IPS-18a (cell line): ENCODE results near the gene LDLRAD2.

ENCODE experiments used
- H3K27ac ChIP-seq: one replicate; pipeline ENCODE4 v1.5.1; 2013; ENCODE audit warnings: low read length
- H3K27me3 ChIP-seq: one replicate; pipeline ENCODE4 v1.6.1; 2013; ENCODE audit warnings: mild to moderate bottlenecking, low read length; ENCODE audit not compliant: control insufficient read depth, insufficient read depth
- H3K36me3 ChIP-seq: one replicate; pipeline ENCODE4 v1.6.1; 2013; ENCODE audit warnings: low read depth, low read length; ENCODE audit not compliant: control insufficient read depth
- H3K4me1 ChIP-seq: one replicate; pipeline ENCODE4 v1.6.1; 2013; ENCODE audit warnings: low read depth, low read length; ENCODE audit not compliant: control insufficient read depth
- H3K4me3 ChIP-seq: one replicate; pipeline ENCODE4 v1.5.1; 2013; ENCODE audit warnings: low read length
- H3K9ac ChIP-seq: one replicate; pipeline ENCODE4 v1.6.1; 2013; ENCODE audit warnings: mild to moderate bottlenecking, low read length, moderate library complexity
- H3K9me3 ChIP-seq: one replicate; pipeline ENCODE4 v1.6.1; 2013; ENCODE audit warnings: low read depth, low read length; ENCODE audit not compliant: control insufficient read depth

The LDLRAD2 gene

GRCh38 chr1:21786640-21787039 is 25.4 kb upstream of the LDLRAD2 start:
- Histone ChIP-seq H3K9ac (no peak overlapping the region), H3K27ac (no peak overlapping the region), H3K27me3 (no peaks in the 10 kb centered on the region), H3K36me3 (no peaks in the 10 kb centered on the region), H3K9me3 (no peaks in the 10 kb centered on the region), H3K4me3 (no peak overlapping the region), H3K4me1 (no peaks in the 10 kb centered on the region)

DNA sequence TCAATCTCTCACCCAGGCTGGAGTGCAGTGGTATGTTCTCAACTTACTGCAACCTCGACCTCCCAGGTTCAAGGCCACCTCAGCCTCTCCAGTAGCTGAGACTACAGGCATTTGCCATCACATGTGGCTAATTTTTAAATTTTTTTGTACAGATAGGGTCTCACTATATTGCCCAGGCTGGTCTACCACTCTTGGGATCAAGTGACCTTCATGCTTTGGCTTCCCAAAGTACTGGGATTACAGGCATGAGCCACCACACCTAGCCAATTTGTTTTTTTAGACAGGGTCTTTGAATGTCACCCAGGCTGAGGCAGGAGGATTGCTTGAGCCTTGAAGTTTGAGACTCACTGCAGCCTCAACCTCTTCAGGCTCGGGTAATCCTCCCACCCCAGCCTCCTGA is 19.0 kb upstream of the LDLRAD2 start:
- Histone ChIP-seq H3K36me3 (no peaks in the 10 kb centered on the region), H3K4me3 (no peak overlapping the region), H3K9ac (no peak overlapping the region), H3K4me1 (no peaks in the 10 kb centered on the region), H3K27me3 (no peaks in the 10 kb centered on the region), H3K27ac (no peak overlapping the region), H3K9me3 (no peaks in the 10 kb centered on the region)

DNA sequence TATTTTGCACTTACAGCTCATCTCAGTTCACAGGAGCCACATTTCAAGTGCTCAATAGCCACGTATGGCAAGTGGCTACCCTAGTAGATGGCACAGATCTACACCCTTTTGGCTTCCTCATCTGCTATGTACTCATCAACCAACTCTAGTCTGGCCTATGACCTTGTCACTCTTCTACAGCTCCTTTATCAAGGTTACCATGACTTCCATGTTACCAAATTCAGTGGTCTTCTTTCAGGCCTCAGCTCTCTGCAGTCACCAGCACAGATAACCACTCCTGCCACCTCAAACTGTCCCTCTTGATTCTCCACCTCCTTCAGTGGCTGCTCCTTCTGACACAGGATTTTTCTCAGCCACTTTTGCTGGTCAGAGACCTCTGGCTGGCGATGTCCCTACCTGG is 17.4 kb upstream of the LDLRAD2 start:
- Histone ChIP-seq H3K9me3 (no peaks in the 10 kb centered on the region), H3K4me1 (no peaks in the 10 kb centered on the region), H3K36me3 (no peaks in the 10 kb centered on the region), H3K27ac (no peak overlapping the region), H3K27me3 (no peaks in the 10 kb centered on the region), H3K9ac (no peak overlapping the region), H3K4me3 (no peak overlapping the region)

DNA sequence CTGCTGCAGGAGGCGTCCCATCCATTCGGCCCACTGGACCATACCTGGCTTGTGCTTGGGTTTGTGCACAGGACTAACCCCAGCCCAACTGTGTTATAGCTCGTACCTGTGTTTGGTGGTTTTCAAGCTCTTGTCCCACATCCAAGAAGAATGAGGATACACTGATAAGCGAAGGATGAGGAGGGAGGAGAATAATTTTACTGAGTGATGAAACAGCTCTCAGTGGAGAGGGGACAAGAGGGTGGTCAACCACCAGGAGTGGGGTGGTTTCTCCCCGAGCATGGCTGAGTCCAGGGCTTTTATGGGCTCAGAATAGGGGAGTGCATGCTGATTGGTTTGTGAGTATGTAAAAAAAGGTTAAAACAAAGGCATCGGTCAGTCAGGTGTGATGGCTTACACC is 17.0 kb upstream of the LDLRAD2 start:
- H3K27ac ChIP-seq, result no peak overlapping the region

DNA sequence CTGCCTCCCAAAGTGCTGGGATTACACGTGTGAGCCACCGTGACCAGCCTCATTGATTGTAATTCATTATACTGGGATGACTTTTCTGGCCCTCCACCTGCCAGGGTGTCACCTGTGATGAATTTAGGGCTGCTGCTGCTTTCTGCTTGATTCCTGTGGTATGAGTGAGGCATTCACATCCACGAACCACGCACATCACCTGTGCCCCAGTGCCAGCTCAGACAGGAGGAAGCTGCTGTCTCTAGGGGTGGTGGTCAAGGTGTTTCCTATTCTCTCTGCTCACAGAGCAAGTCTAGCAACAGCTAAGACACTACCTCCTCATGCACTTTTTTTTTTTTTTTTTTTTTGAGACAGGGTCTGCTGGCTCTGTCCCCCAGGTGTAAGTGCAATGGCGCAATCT is 12.3 kb upstream of the LDLRAD2 start:
- no peak overlapping the region for H3K27ac ChIP-seq
- H3K36me3 ChIP-seq, result no peaks in the 10 kb centered on the region
- no peak overlapping the region for H3K9ac ChIP-seq
- no peaks in the 10 kb centered on the region for H3K4me1 ChIP-seq
- H3K4me3 ChIP-seq, result no peak overlapping the region
- H3K9me3 ChIP-seq, result no peaks in the 10 kb centered on the region
- H3K27me3 ChIP-seq, result no peaks in the 10 kb centered on the region

More for the DNA sequence above, 17.0 kb upstream of the LDLRAD2 start:
- no peak overlapping the region for H3K9ac ChIP-seq
- no peaks in the 10 kb centered on the region for H3K4me1 ChIP-seq
- H3K27me3 ChIP-seq, result no peaks in the 10 kb centered on the region
- H3K4me3 ChIP-seq, result no peak overlapping the region
- H3K36me3 ChIP-seq, result no peaks in the 10 kb centered on the region
- no peaks in the 10 kb centered on the region for H3K9me3 ChIP-seq

- H3K27me3 ChIP-seq, result no peaks in the 10 kb centered on the region
- H3K27ac ChIP-seq, result no peak overlapping the region
- H3K9ac ChIP-seq, result no peak overlapping the region
- no peaks in the 10 kb centered on the region for H3K36me3 ChIP-seq
- no peaks in the 10 kb centered on the region for H3K9me3 ChIP-seq
- H3K4me3 ChIP-seq, result no peak overlapping the region
- no peaks in the 10 kb centered on the region for H3K4me1 ChIP-seq
Measured at GRCh38 chr1:21801100-21801499, 11.0 kb upstream of the LDLRAD2 start.

DNA sequence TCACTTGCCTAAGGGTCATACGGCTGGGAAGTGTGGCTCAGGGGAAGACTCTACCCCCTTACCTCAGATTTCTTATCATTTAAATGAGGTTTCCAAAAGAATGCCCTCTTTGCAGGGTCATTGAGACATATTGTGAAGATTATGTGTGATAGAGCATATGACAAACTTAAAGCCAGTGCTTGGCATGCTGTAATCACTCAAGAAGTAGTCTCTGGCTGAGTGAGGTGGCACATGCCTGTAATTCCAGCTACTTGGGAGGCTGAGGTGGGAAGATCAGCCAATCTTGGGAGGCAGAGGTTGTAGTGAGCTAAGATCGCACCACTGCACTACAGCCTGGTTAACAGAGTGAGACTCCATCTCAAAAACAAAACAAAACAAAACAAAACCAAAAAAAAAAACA is 7.5 kb upstream of the LDLRAD2 start:
- no peaks in the 10 kb centered on the region for H3K9me3 ChIP-seq
- no peak overlapping the region for H3K4me3 ChIP-seq
- no peaks in the 10 kb centered on the region for H3K36me3 ChIP-seq
- H3K9ac ChIP-seq, result no peak overlapping the region
- H3K27me3 ChIP-seq, result no peaks in the 10 kb centered on the region
- H3K27ac ChIP-seq, result no peak overlapping the region
- H3K4me1 ChIP-seq, result no peaks in the 10 kb centered on the region

DNA sequence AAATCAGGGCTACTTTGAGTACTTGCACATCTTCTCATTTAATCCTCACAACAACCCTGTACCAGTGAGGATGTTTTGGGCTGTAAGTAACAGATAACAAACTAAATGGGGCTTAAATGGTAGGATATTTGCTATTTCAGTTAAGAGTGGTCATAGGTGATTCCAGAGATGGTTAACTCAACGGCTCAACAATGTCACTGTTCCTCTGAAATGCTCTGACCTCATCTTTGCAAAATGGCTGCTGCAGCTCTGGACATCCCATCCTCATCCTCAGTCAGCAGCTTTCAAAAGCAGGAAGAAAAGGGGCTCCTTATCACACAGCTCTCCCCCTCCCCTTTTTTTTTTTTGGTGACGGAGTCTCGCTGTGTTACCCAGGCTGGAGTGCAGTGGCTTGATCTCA is 1.5 kb downstream of the LDLRAD2 start:
- peaks cover 8% of the 10 kb centered on the region for H3K27me3 ChIP-seq
- H3K4me1 ChIP-seq, result no peaks in the 10 kb centered on the region
- H3K36me3 ChIP-seq, result no peaks in the 10 kb centered on the region
- H3K4me3 ChIP-seq, result no peak overlapping the region
- no peak overlapping the region for H3K27ac ChIP-seq
- H3K9me3 ChIP-seq, result no peaks in the 10 kb centered on the region
- H3K9ac ChIP-seq, result no peak overlapping the region

DNA sequence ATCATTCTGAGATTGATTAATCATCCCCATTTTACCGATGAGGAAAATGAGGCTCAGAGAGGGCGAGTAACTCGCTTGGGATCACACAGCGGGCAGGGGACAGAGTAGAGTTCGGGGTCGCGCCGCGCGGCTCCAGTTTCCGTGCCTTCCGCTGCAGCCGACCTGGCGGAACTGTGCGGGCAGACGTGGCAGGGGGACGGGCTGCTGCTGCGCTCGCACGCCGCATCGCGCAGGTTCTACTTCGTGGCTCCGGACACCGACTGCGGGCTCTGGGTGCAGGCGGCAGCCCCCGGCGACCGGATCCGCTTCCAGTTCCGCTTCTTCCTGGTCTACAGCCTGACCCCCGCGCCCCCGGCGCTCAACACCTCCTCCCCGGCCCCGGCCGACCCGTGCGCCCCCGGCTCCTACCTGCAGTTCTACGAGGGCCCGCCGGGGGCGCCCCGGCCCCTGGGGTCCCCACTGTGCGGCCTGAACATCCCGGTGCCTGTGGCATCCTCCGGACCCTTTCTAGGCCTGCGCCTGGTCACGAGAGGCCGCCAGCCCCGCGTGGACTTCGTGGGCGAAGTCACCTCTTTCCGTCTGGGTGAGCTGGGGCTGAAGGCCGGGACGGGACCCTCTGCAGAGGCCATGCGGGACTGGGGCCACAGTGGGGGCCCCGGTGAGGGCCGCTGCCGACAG is 2.3 kb downstream of the LDLRAD2 start:
- H3K27ac ChIP-seq, result no peak overlapping the region
- no peaks in the 10 kb centered on the region for H3K36me3 ChIP-seq
- no peaks in the 10 kb centered on the region for H3K4me1 ChIP-seq
- peak overlapping the region; percentile 22 for H3K9ac ChIP-seq
- H3K4me3 ChIP-seq, result peak overlapping the region; percentile 50
- H3K9me3 ChIP-seq, result no peaks in the 10 kb centered on the region
- peaks cover 8% of the 10 kb centered on the region for H3K27me3 ChIP-seq

DNA sequence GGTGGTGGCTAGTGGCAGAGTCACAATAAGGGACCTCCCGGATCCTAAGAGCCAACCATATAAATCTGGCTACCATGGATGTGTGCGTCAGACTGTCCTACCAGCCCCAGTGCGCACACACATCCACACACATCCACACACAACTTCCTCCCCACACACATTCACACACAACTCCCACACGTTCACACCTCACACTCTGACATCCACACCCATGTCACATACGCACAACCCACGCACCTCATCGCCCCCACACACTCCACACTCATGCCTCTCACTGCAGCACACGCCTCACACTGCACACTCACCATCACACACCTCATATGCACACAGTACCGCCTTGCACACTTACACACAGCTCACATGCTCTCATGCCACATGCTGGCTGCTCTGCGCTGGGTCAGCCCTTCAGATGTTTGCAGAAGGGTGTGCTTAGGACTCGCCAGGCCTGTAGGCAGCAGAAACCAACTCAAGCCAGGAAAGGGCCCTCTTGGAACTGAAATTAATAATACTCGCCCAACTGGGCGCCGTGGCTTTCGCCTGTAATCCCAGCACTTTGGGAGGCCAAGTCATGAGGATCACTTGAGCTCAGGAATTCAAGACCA is 3.0 kb downstream of the LDLRAD2 start:
- Histone ChIP-seq H3K9me3 (no peaks in the 10 kb centered on the region), H3K36me3 (no peaks in the 10 kb centered on the region), H3K9ac (no peak overlapping the region), H3K27me3 (peaks cover 8% of the 10 kb centered on the region), H3K4me1 (no peaks in the 10 kb centered on the region), H3K4me3 (peak overlapping the region; percentile 50), H3K27ac (no peak overlapping the region)

GRCh38 chr1:21815724-21816321 is 3.8 kb downstream of the LDLRAD2 start:
- H3K9ac ChIP-seq, result no peak overlapping the region
- no peaks in the 10 kb centered on the region for H3K4me1 ChIP-seq
- H3K27me3 ChIP-seq, result peaks cover 8% of the 10 kb centered on the region
- no peak overlapping the region for H3K4me3 ChIP-seq
- no peaks in the 10 kb centered on the region for H3K36me3 ChIP-seq
- no peak overlapping the region for H3K27ac ChIP-seq
- no peaks in the 10 kb centered on the region for H3K9me3 ChIP-seq
